HG02623 (cell line): Measurements from ENCODE around the gene NRXN3.

ENCODE experiments used
- ATAC-seq: cut with Tn5 transposase; IDR thresholded peaks from one replicate; pipeline ENCODE4 v1.9.1; 2021; ENCODE audit warnings: moderate library complexity; ENCODE audit not compliant: unreplicated experiment

NRXN3 gene

GRCh38 chr14:79306546-79306945, 1136.4 kb downstream of the NRXN3 start:
- ATAC-seq: no peak

- ATAC-seq: no peak
Measured at GRCh38 chr14:79318371-79318770, 1148.2 kb downstream of the NRXN3 start.

- ATAC-seq: no peak
Measured at GRCh38 chr14:79320561-79320960, 1150.4 kb downstream of the NRXN3 start.

- no peak for ATAC-seq
Measured at GRCh38 chr14:79321070-79321469, 1150.9 kb downstream of the NRXN3 start.

GRCh38 chr14:79325071-79325470, 1154.9 kb downstream of the NRXN3 start:
- no peak for ATAC-seq

GRCh38 chr14:79325557-79325956, 1155.4 kb downstream of the NRXN3 start:
- no peak for ATAC-seq

- no peak for ATAC-seq
Measured at GRCh38 chr14:79328863-79329262, 1158.7 kb downstream of the NRXN3 start.

GRCh38 chr14:79331830-79332229, 1161.7 kb downstream of the NRXN3 start:
- no peak for ATAC-seq

GRCh38 chr14:79332504-79333197, 1162.5 kb downstream of the NRXN3 start:
- ATAC-seq: no peak

- no peak for ATAC-seq
Measured at GRCh38 chr14:79333198-79333546, 1163.0 kb downstream of the NRXN3 start.

- no peak for ATAC-seq
Measured at GRCh38 chr14:79334272-79334671, 1164.1 kb downstream of the NRXN3 start.

GRCh38 chr14:79337761-79338160, 1167.6 kb downstream of the NRXN3 start:
- no peak for ATAC-seq

- no peak for ATAC-seq
Measured at GRCh38 chr14:79342942-79343341, 1172.8 kb downstream of the NRXN3 start.

- ATAC-seq: no peak
Measured at GRCh38 chr14:79351011-79351410, 1180.8 kb downstream of the NRXN3 start.

GRCh38 chr14:79352076-79352630, 1182.0 kb downstream of the NRXN3 start:
- ATAC-seq: no peak

GRCh38 chr14:79354336-79354735, 1184.2 kb downstream of the NRXN3 start:
- no peak for ATAC-seq

- ATAC-seq: no peak
Measured at GRCh38 chr14:79356040-79356439, 1185.9 kb downstream of the NRXN3 start.

- no peak for ATAC-seq
Measured at GRCh38 chr14:79357307-79357706, 1187.1 kb downstream of the NRXN3 start.

- no peak for ATAC-seq
Measured at GRCh38 chr14:79363291-79363690, 1193.1 kb downstream of the NRXN3 start.

- ATAC-seq: no peak
Measured at GRCh38 chr14:79369359-79370332, 1199.5 kb downstream of the NRXN3 start.

- ATAC-seq: no peak
Measured at GRCh38 chr14:79370969-79371368, 1200.8 kb downstream of the NRXN3 start.

GRCh38 chr14:79373451-79373850, 1203.3 kb downstream of the NRXN3 start:
- ATAC-seq: no peak
